Esophagus muscularis mucosa (tissue), 4 donors: Measurements from ENCODE around the gene TDRD6. TPM values are rescaled to one million over a fixed set of nuclear protein-coding genes. Genes with fewer than 3 reads are reported as not detected.

Source experiments
- DNase-seq: peaks from one replicate; pipeline ENCODE4 v3.0.0-alpha.2; 2017; ENCODE audit errors: extremely low spot score
- H3K27ac ChIP-seq, 4 donors: fragments of 200-600 bp; sonication (generic); replicated peaks in 1 of 4; 1 replicate in 3 of 4; 2 replicates in 1 of 4; pipeline ENCODE4 v1.5.1; 2016 to 2019; ENCODE audit warnings: mild to moderate bottlenecking in 1 of 4
- H3K27me3 ChIP-seq, 4 donors: fragments of 200-600 bp; sonication (generic); one replicate each; pipeline versions ENCODE4 v1.5.1 to v1.6.0; 2016 to 2019
- H3K36me3 ChIP-seq, 4 donors: fragments of 200-600 bp; sonication (generic); one replicate each; pipeline ENCODE4 v1.5.1; 2016 to 2019
- H3K4me1 ChIP-seq, 4 donors: fragments of 200-600 bp; sonication (generic); one replicate each; pipeline ENCODE4 v1.5.1; 2016 to 2019
- H3K4me3 ChIP-seq, 4 donors: fragments of 200-600 bp; sonication (generic); 1 replicate in 2 of 4; 2 replicates in 2 of 4; pipeline ENCODE4 v1.5.1; 2016 to 2019; ENCODE audit warnings: mild to moderate bottlenecking in 4 of 4, moderate library complexity in 1 of 4
- H3K9me3 ChIP-seq, 4 donors: fragments of 200-600 bp; sonication (generic); 1 replicate in 3 of 4; 2 replicates in 1 of 4; pipeline ENCODE4 v1.5.1; 2016 to 2019
- EP300 ChIP-seq: sonication (generic); formaldehyde crosslinking; IDR thresholded peaks from one replicate; pipeline ENCODE4 v1.6.1; 2017; ENCODE audit warnings: antibody characterized with exemption
- POLR2A ChIP-seq: fragments of 450-650 bp; IDR thresholded peaks from one replicate; pipeline ENCODE4 v1.6.1; 2017; ENCODE audit warnings: antibody characterized with exemption, moderate library complexity, mild to moderate bottlenecking, low read depth
- POLR2AphosphoS5 ChIP-seq, 2 donors: sonication (generic); formaldehyde crosslinking; IDR thresholded peaks; one replicate each; pipeline ENCODE4 v1.6.1; 2017; ENCODE audit warnings: antibody characterized with exemption in 2 of 2
- WGBS: methylation state at CpG from one replicate; pipeline ENCODE4 v1.1.5; 2018; 5-methylcytosine and 5-hydroxymethylcytosine counted together
- intact Hi-C: fragments of 100-400 bp; cut with DNase I; formaldehyde crosslinking; loops from one replicate; pipeline ENCODE4 v1.15.1; 2023
- total RNA-seq, 4 donors: library from RNA; depleted of rRNA; stranded (reverse); fragments of >200 nt; gene quantifications; one replicate each; pipeline versions ENCODE4 v1.1.0 to v1.2.1, GENCODE V29; 2016
- TF ChIP-seq, protein P1 (sequence below), 3 experiments: fragments of 200-600 bp in 2 of 3; fragments of 450-650 bp in 1 of 3; sonication (generic) in 2 of 3; IDR thresholded peaks; one replicate each; pipeline ENCODE4 v1.5.1; 2017 to 2019; ENCODE audit warnings: antibody characterized with exemption in 3 of 3, mild to moderate bottlenecking in 2 of 3, moderate library complexity in 1 of 3

The TDRD6 gene
- 1 to 10 TPM in 2 of 4 donors, under 1 TPM in 2; 0.13 to 2.1 (median 0.74) TPM for total RNA-seq

DNA sequence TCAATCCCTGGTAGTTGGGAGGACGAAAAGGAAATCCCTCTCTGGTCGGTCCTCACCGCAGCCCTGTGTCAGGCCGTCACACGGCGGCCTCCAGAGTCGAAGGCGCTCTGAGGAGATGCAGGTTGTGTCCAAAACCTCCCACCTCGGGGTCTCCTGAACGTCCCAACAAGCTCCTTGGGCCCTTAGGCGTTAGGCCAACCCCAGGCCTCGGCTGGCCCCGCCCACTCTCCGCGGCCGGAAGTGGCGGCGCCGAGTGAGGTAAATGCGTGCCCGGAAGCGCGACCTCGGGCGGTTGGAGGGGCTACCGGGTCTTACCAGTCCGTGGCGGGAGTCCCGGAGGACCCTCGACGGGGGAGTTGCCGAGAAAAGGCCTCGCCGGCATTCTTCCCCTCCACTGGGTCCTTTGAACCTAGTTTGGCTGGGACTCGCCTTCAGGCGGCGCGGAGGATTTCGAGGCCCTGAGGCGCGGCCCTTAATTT, at the start of gene TDRD6:
Gene TDRD6 (plus strand): TSS at position 267 of the 479 bp plus-strand sequence. CDS start 244 bp downstream, outside the sequence.
- intact Hi-C loops: no loop called here

GRCh38 chr6:46637933-46638332, 49.8 kb upstream of the TDRD6 start:
- intact Hi-C loops: no loop called here
- H3K4me1 ChIP-seq: peaks cover 0 to 18% (median 12%) of the 10 kb centered on the region in 4 donors
- H3K36me3 ChIP-seq: no peaks in the 10 kb centered on the region
- no peaks in the 10 kb centered on the region for H3K27me3 ChIP-seq
- H3K27ac ChIP-seq: peak overlapping the region; percentile 10 to 56 (median 36)
- no peak overlapping the region for H3K4me3 ChIP-seq
- no peaks in the 10 kb centered on the region for H3K9me3 ChIP-seq
- DNase-seq: no peak
- WGBS: 74% methylated on average over 1 of the region's 1 CpG
- TF ChIP-seq POLR2AphosphoS5 (IDR thresholded peaks at IDR 0.05) (no peak), EP300 (no peak), POLR2A (no peak)
- TF ChIP-seq, protein P1, sequence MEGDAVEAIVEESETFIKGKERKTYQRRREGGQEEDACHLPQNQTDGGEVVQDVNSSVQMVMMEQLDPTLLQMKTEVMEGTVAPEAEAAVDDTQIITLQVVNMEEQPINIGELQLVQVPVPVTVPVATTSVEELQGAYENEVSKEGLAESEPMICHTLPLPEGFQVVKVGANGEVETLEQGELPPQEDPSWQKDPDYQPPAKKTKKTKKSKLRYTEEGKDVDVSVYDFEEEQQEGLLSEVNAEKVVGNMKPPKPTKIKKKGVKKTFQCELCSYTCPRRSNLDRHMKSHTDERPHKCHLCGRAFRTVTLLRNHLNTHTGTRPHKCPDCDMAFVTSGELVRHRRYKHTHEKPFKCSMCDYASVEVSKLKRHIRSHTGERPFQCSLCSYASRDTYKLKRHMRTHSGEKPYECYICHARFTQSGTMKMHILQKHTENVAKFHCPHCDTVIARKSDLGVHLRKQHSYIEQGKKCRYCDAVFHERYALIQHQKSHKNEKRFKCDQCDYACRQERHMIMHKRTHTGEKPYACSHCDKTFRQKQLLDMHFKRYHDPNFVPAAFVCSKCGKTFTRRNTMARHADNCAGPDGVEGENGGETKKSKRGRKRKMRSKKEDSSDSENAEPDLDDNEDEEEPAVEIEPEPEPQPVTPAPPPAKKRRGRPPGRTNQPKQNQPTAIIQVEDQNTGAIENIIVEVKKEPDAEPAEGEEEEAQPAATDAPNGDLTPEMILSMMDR (IDR thresholded peaks at IDR 0.05): no peak

More for the DNA sequence above, at the start of gene TDRD6:
- DNase-seq: no peak
- TF ChIP-seq POLR2AphosphoS5 (IDR thresholded peaks at IDR 0.05) (no peak), EP300 (no peak), POLR2A (no peak)
- TF ChIP-seq, protein P1 (IDR thresholded peaks at IDR 0.05): no peak
- no peaks in the 10 kb centered on the region for H3K27me3 ChIP-seq
- H3K27ac ChIP-seq: no peak within 1 kb of the TSS
- no peaks in the 10 kb centered on the region for H3K9me3 ChIP-seq
- no peaks in the 10 kb centered on the region for H3K36me3 ChIP-seq
- WGBS: 95% methylated on average over 35 of the region's 41 CpGs
- no peak within 1 kb of the TSS for H3K4me3 ChIP-seq
- H3K4me1 ChIP-seq: no peaks in the 10 kb centered on the region

DNA sequence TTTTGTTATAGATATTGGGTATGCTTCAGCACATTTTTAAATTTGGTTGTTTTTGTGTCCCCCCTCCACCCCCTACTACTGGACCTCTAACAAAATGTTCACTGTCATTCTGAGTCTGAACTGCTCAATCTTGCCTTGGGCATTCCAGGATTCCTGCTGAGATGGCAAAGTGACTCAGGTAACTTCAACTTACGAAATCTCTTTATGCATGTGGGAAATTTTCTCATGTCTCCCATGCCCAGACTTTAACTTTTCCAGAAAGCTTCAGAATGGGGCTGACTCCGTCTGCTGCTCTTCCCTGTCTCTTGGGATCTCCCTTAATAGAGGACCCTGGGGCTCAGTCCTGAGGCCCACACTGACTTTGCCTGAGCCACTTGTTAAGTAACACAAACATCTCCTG, 49.0 kb upstream of the TDRD6 start:
- no peaks in the 10 kb centered on the region for H3K27me3 ChIP-seq
- intact Hi-C loops: no loop called here
- no peaks in the 10 kb centered on the region for H3K9me3 ChIP-seq
- peaks cover 0 to 18% (median 12%) of the 10 kb centered on the region in 4 donors for H3K4me1 ChIP-seq
- H3K27ac ChIP-seq: no peak overlapping the region
- H3K36me3 ChIP-seq: no peaks in the 10 kb centered on the region
- WGBS: 83% methylated on average over 2 of the region's 2 CpGs
- no peak overlapping the region for H3K4me3 ChIP-seq
- no peak for DNase-seq
- TF ChIP-seq EP300 (no peak), POLR2AphosphoS5 (IDR thresholded peaks at IDR 0.05) (no peak), POLR2A (no peak)
- TF ChIP-seq, protein P1 (IDR thresholded peaks at IDR 0.05): no peak

DNA sequence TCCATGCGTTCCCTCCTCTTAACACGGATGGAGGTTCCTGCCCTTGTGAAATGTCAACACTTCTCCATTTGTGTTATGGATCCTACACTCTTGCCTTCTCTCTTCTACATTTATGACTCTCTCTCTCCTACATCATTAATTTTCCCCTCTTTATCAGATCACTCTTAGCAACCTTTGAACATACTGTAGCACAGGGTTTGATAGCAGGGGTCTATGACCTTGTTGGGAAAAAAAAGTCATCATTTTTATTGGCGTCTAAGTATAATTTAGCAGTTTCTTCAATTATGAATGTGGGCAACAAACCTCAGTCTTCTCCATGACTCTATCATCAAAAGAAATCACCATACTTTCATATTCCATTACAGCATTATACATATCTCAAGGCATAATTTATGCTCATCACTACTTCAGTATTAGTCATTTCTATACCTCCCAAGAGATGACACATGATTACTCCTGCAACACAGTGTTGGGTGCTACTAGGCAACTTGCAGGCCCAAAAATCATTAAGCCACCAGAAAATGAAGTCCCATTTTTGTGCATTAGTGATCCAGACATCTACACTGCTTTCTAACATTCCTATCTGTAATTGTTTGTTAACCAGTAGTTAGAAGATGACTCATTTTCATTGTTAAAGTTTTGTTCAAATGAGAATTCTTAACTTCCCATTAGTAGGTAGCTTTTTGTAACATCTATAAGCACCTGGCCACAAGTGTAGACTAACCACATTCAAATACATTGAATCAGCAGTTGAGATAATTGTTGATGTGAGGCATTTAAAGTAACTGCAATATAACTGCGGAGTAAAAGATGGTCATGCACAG, 44.5 kb upstream of the TDRD6 start:
- no peak for DNase-seq
- no peaks in the 10 kb centered on the region for H3K36me3 ChIP-seq
- no peaks in the 10 kb centered on the region for H3K4me1 ChIP-seq
- H3K27ac ChIP-seq: no peak overlapping the region
- H3K4me3 ChIP-seq: no peak overlapping the region
- intact Hi-C loops: no loop called here
- no peaks in the 10 kb centered on the region for H3K27me3 ChIP-seq
- WGBS: 92% methylated on average over 4 of the region's 4 CpGs
- TF ChIP-seq POLR2A (no peak), POLR2AphosphoS5 (IDR thresholded peaks at IDR 0.05) (no peak), EP300 (no peak)
- TF ChIP-seq, protein P1 (IDR thresholded peaks at IDR 0.05): no peak
- no peaks in the 10 kb centered on the region for H3K9me3 ChIP-seq
